SK-N-SH treated with all-trans-retinoic acid at 6 μM for 48 hours (cell line): ENCODE measurements around the gene CENPP.

ENCODE experiments used
- ATAC-seq: fragments of 200-7000 bp; cut with Tn5 transposase; 3 replicates; pipeline ENCODE4 v1.9.1; 2020; ENCODE audit warnings: mild to moderate bottlenecking, moderate library complexity
- ARNTL ChIP-seq: fragments of 450-650 bp; formaldehyde crosslinking; IDR thresholded peaks from 2 replicates; pipeline ENCODE4 v1.5.0; 2020; ENCODE audit warnings: low read depth, mild to moderate bottlenecking, moderate library complexity, borderline replicate concordance
- BACH2 ChIP-seq: fragments of 250-450 bp; sonication (Bioruptor Pico); IDR thresholded peaks from 2 replicates; pipeline ENCODE4 v1.9.0; 2021; ENCODE audit warnings: mild to moderate bottlenecking, borderline replicate concordance
- CSDC2 ChIP-seq: fragments of 250-450 bp; sonication (Bioruptor Pico); IDR thresholded peaks from 2 replicates; pipeline ENCODE4 v1.5.0; 2020; ENCODE audit warnings: mild to moderate bottlenecking, moderate library complexity
- ISL1 ChIP-seq: fragments of 250-450 bp; sonication (Bioruptor Pico); IDR thresholded peaks from 2 replicates; pipeline ENCODE4 v2.1.2; 2022; ENCODE audit warnings: mild to moderate bottlenecking, moderate library complexity
- OSR1 ChIP-seq: fragments of 250-450 bp; sonication (Bioruptor Pico); IDR thresholded peaks from 2 replicates; pipeline ENCODE4 v1.8.0; 2022; ENCODE audit warnings: moderate library complexity, mild to moderate bottlenecking, inconsistent platforms
- PPARA ChIP-seq: fragments of 250-450 bp; sonication (Bioruptor Pico); IDR thresholded peaks from 2 replicates; pipeline ENCODE4 v1.5.0; 2020; ENCODE audit warnings: mild to moderate bottlenecking, borderline replicate concordance
- RARB ChIP-seq: fragments of 250-450 bp; sonication (Bioruptor Pico); IDR thresholded peaks from 2 replicates; pipeline ENCODE4 v1.8.0; 2021; ENCODE audit warnings: mild to moderate bottlenecking, moderate library complexity
- SNAI2 ChIP-seq: fragments of 250-450 bp; sonication (Bioruptor Pico); IDR thresholded peaks from 2 replicates; pipeline ENCODE4 v1.5.0; 2020; ENCODE audit warnings: mild to moderate bottlenecking, moderate library complexity
- TCF4 ChIP-seq: fragments of 250-450 bp; sonication (Bioruptor Pico); IDR thresholded peaks from 2 replicates; pipeline ENCODE4 v1.8.0; 2021; ENCODE audit warnings: mild to moderate bottlenecking, moderate library complexity, borderline replicate concordance
- TOX ChIP-seq: fragments of 250-450 bp; sonication (Bioruptor Pico); IDR thresholded peaks from 2 replicates; pipeline ENCODE4 v1.8.0; 2021; ENCODE audit warnings: mild to moderate bottlenecking, moderate library complexity, borderline replicate concordance
- ZFP3 ChIP-seq: fragments of 250-450 bp; sonication (Bioruptor Pico); IDR thresholded peaks from 2 replicates; pipeline ENCODE4 v1.5.0; 2020; ENCODE audit warnings: mild to moderate bottlenecking, moderate library complexity
- ZFP30 ChIP-seq: fragments of 450-650 bp; formaldehyde crosslinking; IDR thresholded peaks from 2 replicates; pipeline ENCODE4 v1.5.0; 2022; ENCODE audit warnings: mild to moderate bottlenecking, moderate library complexity
- ZNF565 ChIP-seq: fragments of 450-650 bp; formaldehyde crosslinking; conservative IDR thresholded peaks from 2 replicates; pipeline ENCODE4 v1.5.0; 2020; ENCODE audit warnings: low read depth, mild to moderate bottlenecking, moderate library complexity
- ZNF70 ChIP-seq: fragments of 450-650 bp; formaldehyde crosslinking; IDR thresholded peaks from 2 replicates; pipeline ENCODE4 v1.5.0; 2020; ENCODE audit warnings: mild to moderate bottlenecking, moderate library complexity
- ZNF8 ChIP-seq: fragments of 450-650 bp; formaldehyde crosslinking; IDR thresholded peaks from 2 replicates; pipeline ENCODE4 v1.5.0; 2020; ENCODE audit warnings: mild to moderate bottlenecking, moderate library complexity
- TF ChIP-seq, protein P1 (sequence below): fragments of 250-450 bp; sonication (Bioruptor Pico); IDR thresholded peaks from 2 replicates; pipeline ENCODE4 v1.8.0; 2020; ENCODE audit warnings: mild to moderate bottlenecking, moderate library complexity, borderline replicate concordance
- TF ChIP-seq, protein P2 (sequence below): fragments of 250-450 bp; sonication (Bioruptor Pico); IDR thresholded peaks from 2 replicates; pipeline ENCODE4 v1.5.1; 2021; ENCODE audit warnings: mild to moderate bottlenecking, moderate library complexity
- TF ChIP-seq, protein P3 (sequence below): fragments of 250-450 bp; sonication (Bioruptor Pico); IDR thresholded peaks from 2 replicates; pipeline ENCODE4 v1.5.0; 2020; ENCODE audit warnings: mild to moderate bottlenecking, moderate library complexity

CENPP gene

GRCh38 chr9:92478783-92479182 is 153.0 kb downstream of the CENPP start:
- no peak for ATAC-seq
- TF ChIP-seq, protein P1, sequence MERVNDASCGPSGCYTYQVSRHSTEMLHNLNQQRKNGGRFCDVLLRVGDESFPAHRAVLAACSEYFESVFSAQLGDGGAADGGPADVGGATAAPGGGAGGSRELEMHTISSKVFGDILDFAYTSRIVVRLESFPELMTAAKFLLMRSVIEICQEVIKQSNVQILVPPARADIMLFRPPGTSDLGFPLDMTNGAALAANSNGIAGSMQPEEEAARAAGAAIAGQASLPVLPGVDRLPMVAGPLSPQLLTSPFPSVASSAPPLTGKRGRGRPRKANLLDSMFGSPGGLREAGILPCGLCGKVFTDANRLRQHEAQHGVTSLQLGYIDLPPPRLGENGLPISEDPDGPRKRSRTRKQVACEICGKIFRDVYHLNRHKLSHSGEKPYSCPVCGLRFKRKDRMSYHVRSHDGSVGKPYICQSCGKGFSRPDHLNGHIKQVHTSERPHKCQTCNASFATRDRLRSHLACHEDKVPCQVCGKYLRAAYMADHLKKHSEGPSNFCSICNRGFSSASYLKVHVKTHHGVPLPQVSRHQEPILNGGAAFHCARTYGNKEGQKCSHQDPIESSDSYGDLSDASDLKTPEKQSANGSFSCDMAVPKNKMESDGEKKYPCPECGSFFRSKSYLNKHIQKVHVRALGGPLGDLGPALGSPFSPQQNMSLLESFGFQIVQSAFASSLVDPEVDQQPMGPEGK: no peak
- no peak for TF ChIP-seq TOX
- TF ChIP-seq ZFP3 (CRISPR knock-in tag): no peak
- no peak for TF ChIP-seq ZFP30 (CRISPR knock-in tag)
- no peak for TF ChIP-seq ZNF565 (CRISPR knock-in tag)
- no peak for TF ChIP-seq OSR1 (CRISPR knock-in tag)
- no peak for TF ChIP-seq BACH2 (CRISPR knock-in tag)
- TF ChIP-seq, protein P2, sequence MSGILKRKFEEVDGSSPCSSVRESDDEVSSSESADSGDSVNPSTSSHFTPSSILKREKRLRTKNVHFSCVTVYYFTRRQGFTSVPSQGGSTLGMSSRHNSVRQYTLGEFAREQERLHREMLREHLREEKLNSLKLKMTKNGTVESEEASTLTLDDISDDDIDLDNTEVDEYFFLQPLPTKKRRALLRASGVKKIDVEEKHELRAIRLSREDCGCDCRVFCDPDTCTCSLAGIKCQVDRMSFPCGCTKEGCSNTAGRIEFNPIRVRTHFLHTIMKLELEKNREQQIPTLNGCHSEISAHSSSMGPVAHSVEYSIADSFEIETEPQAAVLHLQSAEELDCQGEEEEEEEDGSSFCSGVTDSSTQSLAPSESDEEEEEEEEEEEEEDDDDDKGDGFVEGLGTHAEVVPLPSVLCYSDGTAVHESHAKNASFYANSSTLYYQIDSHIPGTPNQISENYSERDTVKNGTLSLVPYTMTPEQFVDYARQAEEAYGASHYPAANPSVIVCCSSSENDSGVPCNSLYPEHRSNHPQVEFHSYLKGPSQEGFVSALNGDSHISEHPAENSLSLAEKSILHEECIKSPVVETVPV (CRISPR knock-in tag): no peak
- TF ChIP-seq, protein P3, sequence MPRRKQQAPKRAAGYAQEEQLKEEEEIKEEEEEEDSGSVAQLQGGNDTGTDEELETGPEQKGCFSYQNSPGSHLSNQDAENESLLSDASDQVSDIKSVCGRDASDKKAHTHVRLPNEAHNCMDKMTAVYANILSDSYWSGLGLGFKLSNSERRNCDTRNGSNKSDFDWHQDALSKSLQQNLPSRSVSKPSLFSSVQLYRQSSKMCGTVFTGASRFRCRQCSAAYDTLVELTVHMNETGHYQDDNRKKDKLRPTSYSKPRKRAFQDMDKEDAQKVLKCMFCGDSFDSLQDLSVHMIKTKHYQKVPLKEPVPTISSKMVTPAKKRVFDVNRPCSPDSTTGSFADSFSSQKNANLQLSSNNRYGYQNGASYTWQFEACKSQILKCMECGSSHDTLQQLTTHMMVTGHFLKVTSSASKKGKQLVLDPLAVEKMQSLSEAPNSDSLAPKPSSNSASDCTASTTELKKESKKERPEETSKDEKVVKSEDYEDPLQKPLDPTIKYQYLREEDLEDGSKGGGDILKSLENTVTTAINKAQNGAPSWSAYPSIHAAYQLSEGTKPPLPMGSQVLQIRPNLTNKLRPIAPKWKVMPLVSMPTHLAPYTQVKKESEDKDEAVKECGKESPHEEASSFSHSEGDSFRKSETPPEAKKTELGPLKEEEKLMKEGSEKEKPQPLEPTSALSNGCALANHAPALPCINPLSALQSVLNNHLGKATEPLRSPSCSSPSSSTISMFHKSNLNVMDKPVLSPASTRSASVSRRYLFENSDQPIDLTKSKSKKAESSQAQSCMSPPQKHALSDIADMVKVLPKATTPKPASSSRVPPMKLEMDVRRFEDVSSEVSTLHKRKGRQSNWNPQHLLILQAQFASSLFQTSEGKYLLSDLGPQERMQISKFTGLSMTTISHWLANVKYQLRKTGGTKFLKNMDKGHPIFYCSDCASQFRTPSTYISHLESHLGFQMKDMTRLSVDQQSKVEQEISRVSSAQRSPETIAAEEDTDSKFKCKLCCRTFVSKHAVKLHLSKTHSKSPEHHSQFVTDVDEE (CRISPR knock-in tag): no peak
- TF ChIP-seq ARNTL (CRISPR knock-in tag): no peak
- no peak for TF ChIP-seq TCF4
- no peak for TF ChIP-seq RARB (CRISPR knock-in tag)
- no peak for TF ChIP-seq ISL1
- TF ChIP-seq SNAI2 (CRISPR knock-in tag): no peak
- no peak for TF ChIP-seq ZNF70 (CRISPR knock-in tag)

DNA sequence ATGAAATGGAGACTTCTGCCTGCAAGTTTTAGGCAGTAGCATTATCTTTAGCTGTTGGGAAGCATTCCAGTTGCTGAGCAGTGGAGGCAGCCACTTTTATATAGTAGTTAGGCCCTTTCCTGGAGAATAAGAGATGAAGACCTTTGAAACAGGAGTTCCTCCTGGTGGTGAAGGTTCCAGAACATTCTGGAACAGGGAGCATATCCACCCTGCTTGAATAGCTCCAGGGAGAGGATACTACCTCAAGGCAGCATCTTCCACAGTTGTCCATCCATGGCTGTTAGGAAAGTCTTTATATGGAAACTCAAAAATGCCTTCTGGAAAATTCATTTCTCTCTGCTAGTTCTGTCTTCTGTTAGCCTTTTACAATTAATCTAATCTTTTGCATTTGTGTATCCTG is 153.6 kb downstream of the CENPP start:
- TF ChIP-seq, protein P2 (CRISPR knock-in tag): no peak
- no peak for ATAC-seq

GRCh38 chr9:92480291-92480771 is 154.6 kb downstream of the CENPP start:
- ATAC-seq: peak; percentile 64
- TF ChIP-seq RARB (CRISPR knock-in tag) (no peak), ISL1 (no peak), ZNF8 (no peak), BACH2 (CRISPR knock-in tag) (no peak), ZNF565 (CRISPR knock-in tag) (no peak), ZFP3 (CRISPR knock-in tag) (no peak)
- TF ChIP-seq, protein P2 (CRISPR knock-in tag): no peak
- TF ChIP-seq, all 23 proteins: peak for 0

DNA sequence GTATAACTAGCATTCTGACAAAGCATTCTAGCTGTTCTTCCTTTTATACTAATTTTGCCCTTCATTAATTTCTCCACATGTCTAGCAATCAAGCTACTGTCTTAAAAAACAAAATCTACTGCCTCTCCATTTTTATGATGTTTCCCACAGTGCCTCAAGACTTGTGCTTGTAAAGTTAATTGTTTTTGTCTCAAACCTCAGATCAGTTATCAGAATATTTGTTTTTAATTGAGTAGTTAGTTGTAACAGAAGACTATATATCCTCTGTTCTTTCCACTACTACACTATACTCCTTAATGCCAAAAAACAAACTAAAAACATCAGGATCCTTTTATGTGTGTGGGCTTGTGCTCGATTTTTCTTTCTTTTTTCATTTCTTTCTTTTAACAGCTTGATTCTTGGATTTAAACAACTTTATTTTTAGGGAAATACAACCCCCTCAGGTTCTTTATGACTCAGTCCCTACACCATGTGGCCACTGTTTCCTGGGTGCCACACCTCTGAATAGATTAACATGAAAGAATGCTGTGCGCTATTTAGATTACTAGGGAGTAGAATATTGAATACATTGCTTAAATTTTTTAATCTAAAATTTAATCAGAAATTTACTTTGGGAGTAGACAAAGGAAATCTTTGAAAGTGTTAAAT is 155.4 kb downstream of the CENPP start:
- TF ChIP-seq, protein P3 (CRISPR knock-in tag): no peak
- TF ChIP-seq, protein P1: no peak
- TF ChIP-seq PPARA (CRISPR knock-in tag) (no peak), ISL1 (no peak), ZNF565 (CRISPR knock-in tag) (no peak), CSDC2 (no peak)
- no peak for ATAC-seq
